ENCODE data around the gene MPZL1. TPM values are rescaled to one million over a fixed set of nuclear protein-coding genes. Genes with fewer than 3 reads are reported as not detected.

Gene MPZL1
- total and polyA plus RNA-seq, 2 of the 8 experiments (the other 6 are each of a cell fraction or from before 2014, with no cell fraction given): 37.8 to 120 TPM

- no peak overlapping the region for H3K18ac ChIP-seq (ENCODE audit: extremely low read depth, low read length)
- peaks cover 0 to 64% of the 10 kb centered on the region in 2 experiments; a peak in 2 of 4 replicates for H3K79me2 ChIP-seq (ENCODE audit: control insufficient read depth in 1 of 2, insufficient read depth in 2 of 2, low read length in 2 of 2)
- H2BK12ac ChIP-seq (ENCODE audit: low read depth, low read length): no peak overlapping the region
- ChIA-PET POLR2A (ENCODE audit: partially characterized antibody) (no interaction called here), CTCF (ENCODE audit: partially characterized antibody) (no interaction called here)
- H3K9ac ChIP-seq (replicated peaks in 1 of 4; ENCODE audit: extremely low read depth in 1 of 4, low read depth in 3 of 4, low read length in 3 of 4): no peak overlapping the region
- no peak overlapping the region for H3K56ac ChIP-seq (replicated peaks; ENCODE audit: insufficient read length, low read depth, low read length)
- peaks cover 7% of the 10 kb centered on the region for H3K79me1 ChIP-seq (ENCODE audit: low read depth, low read length)
- H3K4me2 ChIP-seq (ENCODE audit: insufficient read depth in 1 of 2, low read depth in 2 of 2, low read length in 2 of 2): no peak overlapping the region
- no peak overlapping the region for H3K4me3 ChIP-seq (ENCODE audit: extremely low read depth in 1 of 4, insufficient read depth in 2 of 4, low read depth in 3 of 4, low read length in 4 of 4)
- 89% methylated on average over 7 of the region's 7 CpGs; no CpG with 5 or more reads in 1 of the 2 experiments for WGBS, 2 experiments (ENCODE audit: extremely low coverage in 1 of 2, insufficient coverage in 1 of 2, insufficient read length in 1 of 2, insufficient replicate concordance in 2 of 2, low coverage in 1 of 2, low lambda C conversion rate in 2 of 2, missing lambda C conversion rate in 1 of 2)
- H3K9me3 ChIP-seq (ENCODE audit: insufficient read depth in 2 of 2, low read depth in 1 of 2, low read length in 1 of 2): no peaks in the 10 kb centered on the region
- H3K23me2 ChIP-seq (ENCODE audit: low read depth, low read length): no peaks in the 10 kb centered on the region
- H2BK5ac ChIP-seq (ENCODE audit: low read depth, low read length): no peak overlapping the region
- H3K36me3 ChIP-seq (ENCODE audit: control insufficient read depth in 2 of 4, insufficient read depth in 4 of 4, low read length in 3 of 4): no peaks in the 10 kb centered on the region
- H2BK20ac ChIP-seq (ENCODE audit: low read length): no peak overlapping the region
- no peak overlapping the region for H4K8ac ChIP-seq (ENCODE audit: extremely low read depth, insufficient read depth, low read length)
- H3K14ac ChIP-seq (ENCODE audit: insufficient read length): no peak overlapping the region
- no peak overlapping the region for H2BK15ac ChIP-seq (ENCODE audit: low read length)
- no peak overlapping the region for H3K23ac ChIP-seq (ENCODE audit: insufficient read length)
- H2AFZ ChIP-seq (ENCODE audit: low read length): no peak overlapping the region
- H4K91ac ChIP-seq (replicated peaks; ENCODE audit: insufficient read length, low read length): no peak overlapping the region
- H3K27ac ChIP-seq (ENCODE audit: low read depth, low read length): no peak overlapping the region
- peaks cover 0 to 7% (median 0%) of the 10 kb centered on the region in 4 experiments; a peak in 1 of 7 replicates for H3K4me1 ChIP-seq (replicated peaks in 1 of 4; ENCODE audit: control insufficient read depth in 3 of 4, insufficient read depth in 4 of 4, low read length in 3 of 4)
- H2AK5ac ChIP-seq (ENCODE audit: low read depth, low read length): no peak overlapping the region
- DNase-seq (ENCODE audit: low read depth in 1 of 2, low spot score in 2 of 2) (no peak), FAIRE-seq (no peak)
- H3K27me3 ChIP-seq (replicated peaks in 1 of 4; ENCODE audit: control insufficient read depth in 3 of 4, extremely low read depth in 1 of 4, insufficient read depth in 3 of 4, low read length in 3 of 4): no peaks in the 10 kb centered on the region
- H2BK120ac ChIP-seq (replicated peaks; ENCODE audit: low read depth, low read length): no peak overlapping the region
- peaks cover 3% of the 10 kb centered on the region in 2 experiments for H4K20me1 ChIP-seq (replicated peaks in 1 of 2; ENCODE audit: control insufficient read depth in 1 of 2, insufficient read depth in 2 of 2, low read length in 2 of 2)
- H4K5ac ChIP-seq (ENCODE audit: insufficient read length, low read depth, low read length): no peak overlapping the region
- no peak overlapping the region for H3K4ac ChIP-seq (replicated peaks; ENCODE audit: insufficient read length, low read depth, low read length)
- TF ChIP-seq EZH2 (IDR thresholded peaks at IDR 0.05; ENCODE audit: low read depth, low read length, severe bottlenecking): no peak
- no peak for TF ChIP-seq BACH1 (IDR thresholded peaks at IDR 0.05; ENCODE audit: low read length)
- no peak for TF ChIP-seq BCL11A (IDR thresholded peaks at IDR 0.05; ENCODE audit: low read depth in 2 of 2, low read length in 2 of 2)
- TF ChIP-seq HDAC6 (IDR thresholded peaks at IDR 0.05; ENCODE audit: low read depth, low read length): no peak
- TF ChIP-seq CBX5 (IDR thresholded peaks at IDR 0.05; ENCODE audit: low read depth, low read length): no peak
- TF ChIP-seq SAP30 (IDR thresholded peaks at IDR 0.05; ENCODE audit: insufficient read depth, insufficient replicate concordance, low read length): no peak
- no peak for TF ChIP-seq CREB1 (IDR thresholded peaks at IDR 0.05)
- TF ChIP-seq TAF7 (optimal IDR thresholded peaks at IDR 0.05; ENCODE audit: borderline replicate concordance, low read depth, low read length): no peak
- TF ChIP-seq SRF (IDR thresholded peaks at IDR 0.05; ENCODE audit: low read depth, low read length): no peak
- no peak for TF ChIP-seq GTF2F1 (IDR thresholded peaks at IDR 0.05; ENCODE audit: borderline replicate concordance, low read depth, low read length)
Observed at GRCh38 chr1:167746988-167747655, 25.3 kb downstream of the MPZL1 start.
